HG03139 (cell line): ENCODE results near the gene IL1RAPL2.
"Not testable (repeated sequence)": the region's sequence is repeated elsewhere in the genome, so short reads cannot be mapped to it uniquely, and the experiment has no call there.

Source experiments
- ATAC-seq: cut with Tn5 transposase; IDR thresholded peaks from one replicate; pipeline ENCODE4 v1.9.1; 2021; ENCODE audit not compliant: unreplicated experiment

IL1RAPL2 gene

GRCh38 chrX:105755109-105755508 lies 1189.1 kb downstream of the IL1RAPL2 start:
- ATAC-seq, result no peak

- ATAC-seq, result no peak
Observed at GRCh38 chrX:105758754-105759153, 1192.8 kb downstream of the IL1RAPL2 start.

- ATAC-seq, result no peak
Observed at GRCh38 chrX:105759598-105759997, 1193.6 kb downstream of the IL1RAPL2 start.

GRCh38 chrX:105765691-105766090 lies 1199.7 kb downstream of the IL1RAPL2 start:
- no peak for ATAC-seq

- no peak for ATAC-seq
Observed at GRCh38 chrX:105773801-105774200, 1207.8 kb downstream of the IL1RAPL2 start.

GRCh38 chrX:105775679-105776078 lies 1209.7 kb downstream of the IL1RAPL2 start:
- ATAC-seq, result no peak

GRCh38 chrX:105781804-105782203 lies 1215.8 kb downstream of the IL1RAPL2 start:
- no peak for ATAC-seq

- not testable (repeated sequence) for ATAC-seq
Observed at GRCh38 chrX:105796877-105797276, 1230.9 kb downstream of the IL1RAPL2 start.

GRCh38 chrX:105803891-105804290 lies 1237.9 kb downstream of the IL1RAPL2 start:
- no peak for ATAC-seq

GRCh38 chrX:105805655-105806054 lies 1239.7 kb downstream of the IL1RAPL2 start:
- ATAC-seq, result not testable (repeated sequence)

- ATAC-seq, result no peak
Observed at GRCh38 chrX:105816517-105816916, 1250.5 kb downstream of the IL1RAPL2 start.
